Suprapubic skin (tissue), 4 donors: ENCODE measurements around the gene AMOTL2. TPM values are rescaled to one million over a fixed set of nuclear protein-coding genes. Genes with fewer than 3 reads are reported as not detected.
A peak's percentile ranks its signal among the peaks of the same experiment; 100 is the strongest.

Source experiments
- DNase-seq, 2 donors: peaks; one replicate each; pipeline ENCODE4 v3.0.0-alpha.2; 2019; ENCODE audit warnings: low spot score in 2 of 2
- H3K27ac ChIP-seq: fragments of 200-600 bp; sonication (generic); one replicate; pipeline ENCODE4 v1.5.1; 2019
- H3K27me3 ChIP-seq: fragments of 200-600 bp; sonication (generic); one replicate; pipeline ENCODE4 v1.5.1; 2019
- H3K36me3 ChIP-seq: fragments of 200-600 bp; sonication (generic); one replicate; pipeline ENCODE4 v1.5.1; 2019
- H3K4me1 ChIP-seq: fragments of 200-600 bp; sonication (generic); one replicate; pipeline ENCODE4 v1.5.1; 2019
- H3K4me3 ChIP-seq: fragments of 200-600 bp; sonication (generic); one replicate; pipeline ENCODE4 v1.5.1; 2019; ENCODE audit warnings: mild to moderate bottlenecking
- H3K9me3 ChIP-seq: fragments of 200-600 bp; sonication (generic); one replicate; pipeline ENCODE4 v1.5.1; 2019
- CTCF ChIP-seq, 2 donors: fragments of 200-600 bp in 1 of 2; fragments of 450-650 bp in 1 of 2; sonication (generic) in 1 of 2; IDR thresholded peaks; one replicate each; pipeline ENCODE4 v1.5.1; 2016 to 2019; ENCODE audit warnings: antibody characterized with exemption in 2 of 2, mild to moderate bottlenecking in 1 of 2, moderate library complexity in 1 of 2
- EP300 ChIP-seq: sonication (generic); formaldehyde crosslinking; IDR thresholded peaks from one replicate; pipeline ENCODE4 v1.6.1; 2017; ENCODE audit warnings: antibody characterized with exemption
- POLR2A ChIP-seq, 2 donors: fragments of 450-650 bp; IDR thresholded peaks; one replicate each; pipeline ENCODE4 v1.6.1; 2017; ENCODE audit warnings: antibody characterized with exemption in 2 of 2, mild to moderate bottlenecking in 2 of 2, moderate library complexity in 2 of 2
- POLR2AphosphoS5 ChIP-seq, 3 donors: sonication (generic); formaldehyde crosslinking; IDR thresholded peaks; one replicate each; pipeline ENCODE4 v1.6.1; 2017; ENCODE audit warnings: antibody characterized with exemption in 3 of 3
- WGBS: methylation state at CpG from one replicate; pipeline ENCODE4 v1.1.5; 2018; 5-methylcytosine and 5-hydroxymethylcytosine counted together
- total RNA-seq, 4 donors: library from RNA; depleted of rRNA; stranded (reverse); fragments of >200 nt; gene quantifications; one replicate each; pipeline ENCODE4 v1.1.0, GENCODE V29; 2016

The AMOTL2 gene
- total RNA-seq, 4 donors from 2014 or later, result 80.4 to 118 (median 95.8) TPM

GRCh38 chr3:134388292-134388691, 14.0 kb upstream of the AMOTL2 start:
- no peaks in the 10 kb centered on the region for H3K9me3 ChIP-seq
- peak in 1 of 2 donors; percentile 31 for DNase-seq
- no peaks in the 10 kb centered on the region for H3K36me3 ChIP-seq
- no peak overlapping the region for H3K4me3 ChIP-seq
- H3K27me3 ChIP-seq, result no peaks in the 10 kb centered on the region
- 42% methylated on average over 1 of the region's 1 CpG for WGBS
- H3K4me1 ChIP-seq, result peaks cover 12% of the 10 kb centered on the region
- no peak for TF ChIP-seq POLR2AphosphoS5 (IDR thresholded peaks at IDR 0.05)
- TF ChIP-seq CTCF (IDR thresholded peaks at IDR 0.05), result no peak
- TF ChIP-seq POLR2A (IDR thresholded peaks at IDR 0.05), result no peak
- no peak for TF ChIP-seq EP300
- no peak overlapping the region for H3K27ac ChIP-seq

- WGBS, result 93% methylated on average over 3 of the region's 3 CpGs
- no peak overlapping the region for H3K27ac ChIP-seq
- H3K27me3 ChIP-seq, result no peaks in the 10 kb centered on the region
- no peak for TF ChIP-seq POLR2A (IDR thresholded peaks at IDR 0.05)
- no peak for TF ChIP-seq CTCF (IDR thresholded peaks at IDR 0.05)
- TF ChIP-seq EP300, result no peak
- no peak for TF ChIP-seq POLR2AphosphoS5 (IDR thresholded peaks at IDR 0.05)
- DNase-seq, result peak in 1 of 2 donors; percentile 37
- no peak overlapping the region for H3K4me3 ChIP-seq
- H3K36me3 ChIP-seq, result no peaks in the 10 kb centered on the region
- H3K9me3 ChIP-seq, result no peaks in the 10 kb centered on the region
- H3K4me1 ChIP-seq, result peaks cover 14% of the 10 kb centered on the region
Observed at GRCh38 chr3:134387293-134387692, 13.0 kb upstream of the AMOTL2 start.

DNA sequence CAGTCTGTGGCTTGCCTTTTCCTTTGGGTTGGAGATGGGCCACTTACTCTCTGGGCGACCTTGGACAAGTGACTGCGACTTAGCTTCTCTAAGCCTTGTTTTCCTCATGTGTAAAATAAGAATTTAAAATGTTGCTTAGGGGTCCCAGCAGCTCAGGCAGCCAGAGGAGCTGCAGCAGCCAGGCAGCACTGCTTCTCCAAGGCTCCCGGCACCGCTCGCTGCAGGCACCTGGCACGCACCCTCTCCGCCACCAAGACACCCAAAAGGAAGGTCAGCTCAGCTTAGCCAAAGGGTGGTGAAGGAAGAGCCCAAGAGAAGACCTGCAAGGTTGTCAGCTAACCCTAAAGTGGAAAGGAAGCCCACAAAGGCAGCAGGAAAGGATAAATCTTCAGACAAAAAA, 10.7 kb upstream of the AMOTL2 start:
- DNase-seq, result peak in 1 of 2 donors; percentile 34
- 85% methylated on average over 7 of the region's 7 CpGs for WGBS
- no peaks in the 10 kb centered on the region for H3K27me3 ChIP-seq
- peaks cover 33% of the 10 kb centered on the region for H3K4me1 ChIP-seq
- no peak overlapping the region for H3K4me3 ChIP-seq
- no peaks in the 10 kb centered on the region for H3K36me3 ChIP-seq
- H3K9me3 ChIP-seq, result no peaks in the 10 kb centered on the region
- no peak overlapping the region for H3K27ac ChIP-seq
- TF ChIP-seq POLR2AphosphoS5 (IDR thresholded peaks at IDR 0.05) (no peak), CTCF (IDR thresholded peaks at IDR 0.05) (no peak), POLR2A (IDR thresholded peaks at IDR 0.05) (no peak), EP300 (no peak)

- Histone ChIP-seq H3K27me3 (no peaks in the 10 kb centered on the region), H3K4me3 (no peak overlapping the region), H3K36me3 (no peaks in the 10 kb centered on the region), H3K4me1 (peaks cover 30% of the 10 kb centered on the region), H3K9me3 (no peaks in the 10 kb centered on the region), H3K27ac (peak overlapping the region; percentile 75)
- 44% methylated on average over 7 of the region's 8 CpGs for WGBS
- peak; percentile 84 to 87 for DNase-seq
- no peak for TF ChIP-seq CTCF (IDR thresholded peaks at IDR 0.05)
- TF ChIP-seq POLR2AphosphoS5 (IDR thresholded peaks at IDR 0.05), result peak in 2 of 3 donors; percentile 48 to 78
Observed at GRCh38 chr3:134381831-134382442, 7.7 kb upstream of the AMOTL2 start.

DNA sequence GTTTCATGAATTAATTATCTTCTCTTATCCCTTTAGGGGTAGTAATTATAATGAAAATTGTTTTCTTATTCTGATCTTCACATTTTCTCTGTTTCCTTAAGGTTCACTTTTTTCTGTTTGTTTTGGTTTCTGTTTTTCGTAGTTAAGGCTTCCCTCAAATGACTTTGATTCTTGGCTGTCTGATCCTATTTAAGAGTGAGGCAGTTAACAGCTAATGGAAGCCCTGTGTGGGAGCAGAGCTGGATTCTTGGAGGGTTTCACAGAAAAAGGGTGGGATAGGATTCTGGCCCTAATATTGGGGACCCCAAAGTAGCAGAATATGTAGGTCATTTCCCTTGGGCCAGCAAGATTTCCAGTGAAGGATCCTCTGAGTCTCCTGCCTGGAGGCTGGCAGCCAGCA, 6.8 kb upstream of the AMOTL2 start:
- Histone ChIP-seq H3K27ac (peak overlapping the region; percentile 75), H3K4me3 (no peak overlapping the region), H3K9me3 (no peaks in the 10 kb centered on the region), H3K36me3 (no peaks in the 10 kb centered on the region), H3K4me1 (peaks cover 33% of the 10 kb centered on the region), H3K27me3 (no peaks in the 10 kb centered on the region)
- peak in 1 of 2 donors; percentile 34 for DNase-seq
- WGBS, result 15% methylated on average over 1 of the region's 1 CpG
- TF ChIP-seq EP300, result no peak
- no peak for TF ChIP-seq CTCF (IDR thresholded peaks at IDR 0.05)
- no peak for TF ChIP-seq POLR2A (IDR thresholded peaks at IDR 0.05)
- no peak for TF ChIP-seq POLR2AphosphoS5 (IDR thresholded peaks at IDR 0.05)
